ENCODE measurements around the gene FAAP24.
"Not testable (repeated sequence)": the region's sequence is repeated elsewhere in the genome, so short reads cannot be mapped to it uniquely, and the experiment has no call there.

FAAP24 gene

GRCh38 chr19:32971715-32972540, at the start of gene FAAP24, which contains the start of gene CEP89:
FAAP24 (plus strand) TSS chr19:32972242; CDS start chr19:32973197, 955 bp downstream.
CEP89 (minus strand) TSS chr19:32971958; CDS start chr19:32971874, 84 bp downstream.
- peak; percentile 99 for DNase-seq

- peak; percentile 6 for DNase-seq
Observed at GRCh38 chr19:32924200-32924599, 47.8 kb upstream of the FAAP24 start.

DNA sequence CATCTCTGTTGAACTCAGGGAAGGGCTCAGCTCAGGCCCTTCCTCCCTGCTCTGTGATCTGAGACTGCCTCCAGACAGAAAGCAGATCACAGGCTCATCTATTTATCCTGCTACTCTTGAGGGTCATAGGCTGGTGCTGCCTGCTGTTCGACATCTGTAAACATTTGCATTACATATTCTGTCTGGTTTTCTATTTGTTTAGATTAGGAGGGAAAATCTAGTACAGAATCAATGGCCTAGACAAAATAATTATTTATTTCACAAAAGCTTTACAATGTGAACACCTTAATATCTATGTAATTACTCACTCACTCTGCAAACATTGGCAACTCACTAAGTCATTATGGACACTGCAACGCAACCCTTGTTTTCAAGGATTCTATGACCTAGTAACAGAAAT, 43.2 kb upstream of the FAAP24 start:
- no peak for DNase-seq

- no peak for DNase-seq
Observed at GRCh38 chr19:32930567-32930966, 41.5 kb upstream of the FAAP24 start.

DNA sequence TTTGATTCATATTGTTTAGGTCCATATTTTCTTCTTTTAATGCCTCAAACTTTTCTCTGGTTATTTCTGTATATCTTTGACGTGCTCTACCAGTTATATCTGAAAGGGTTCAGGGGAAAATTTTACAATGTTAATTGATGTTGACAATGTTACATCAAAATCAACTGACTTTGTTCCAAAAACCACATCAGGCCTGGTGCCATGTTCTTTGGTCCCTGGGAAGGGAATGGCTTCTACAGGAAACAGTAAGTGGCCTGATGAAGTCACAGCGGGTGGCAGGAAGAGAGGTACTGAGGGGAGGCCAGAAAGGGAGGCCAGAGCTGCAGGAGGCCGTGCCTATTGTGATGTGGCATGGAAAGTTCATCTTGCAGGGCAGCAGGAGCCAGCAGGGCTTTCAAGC, 38.5 kb upstream of the FAAP24 start:
- DNase-seq = no peak

DNA sequence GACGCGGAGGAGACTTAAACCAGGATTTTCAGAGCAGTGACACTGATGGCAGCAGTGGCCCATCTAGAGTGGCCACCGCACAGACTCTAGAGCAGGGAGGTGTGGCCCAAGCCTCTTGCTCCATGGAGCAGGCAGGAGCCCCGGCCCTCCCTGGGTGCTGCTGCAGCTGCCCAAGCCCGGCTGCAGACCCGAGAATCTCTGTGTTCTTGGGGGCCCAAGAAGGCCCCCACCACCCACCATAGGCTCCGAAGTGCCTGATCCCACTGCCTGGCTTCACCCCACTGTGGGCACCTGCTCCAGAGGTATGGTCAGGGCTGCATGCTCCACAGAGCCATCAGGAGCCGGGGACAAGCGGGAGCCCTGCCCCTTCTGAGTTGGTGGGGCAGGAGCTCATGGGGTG, 36.4 kb upstream of the FAAP24 start:
- no peak for DNase-seq

- no peak for DNase-seq
Observed at GRCh38 chr19:32936065-32936464, 36.0 kb upstream of the FAAP24 start.

DNA sequence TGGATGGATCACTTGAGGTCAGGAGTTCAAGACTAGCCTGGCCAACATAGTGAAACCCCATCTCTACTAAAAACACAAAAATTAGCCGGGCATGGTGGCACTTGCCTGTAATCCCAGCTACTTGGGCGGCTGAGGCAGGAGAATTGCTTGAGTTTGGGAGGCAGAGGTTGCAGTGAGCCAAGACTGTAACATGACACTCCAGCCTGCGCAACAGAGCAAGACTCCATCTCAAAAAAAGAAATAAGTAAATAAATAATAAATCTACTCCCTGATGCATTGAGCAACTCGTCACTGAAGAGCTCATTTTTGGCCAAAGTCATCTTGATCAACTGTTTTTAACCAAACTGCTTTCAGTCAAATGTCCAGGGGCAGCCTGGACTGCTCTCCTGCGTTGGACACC, 30.8 kb upstream of the FAAP24 start:
- not testable (repeated sequence) for DNase-seq

DNA sequence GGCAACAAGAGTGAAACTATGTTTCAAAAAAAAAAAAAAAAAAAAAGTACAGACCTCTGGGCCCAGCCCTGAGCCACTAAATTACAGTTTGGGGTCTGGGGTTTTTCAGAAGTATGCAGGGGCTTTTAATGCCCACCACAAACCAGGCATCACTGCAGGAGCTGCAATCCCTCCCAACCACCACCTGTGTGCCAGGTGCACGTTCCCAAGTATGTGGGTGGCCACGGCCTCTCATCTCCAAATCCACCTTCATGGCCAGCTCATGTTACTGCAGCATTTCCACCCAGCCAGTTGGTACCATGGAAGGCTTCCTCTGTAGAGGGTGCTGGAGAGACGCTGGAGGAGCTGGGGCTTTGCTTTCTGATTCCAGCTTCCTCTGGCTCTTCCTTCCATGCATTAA, 26.8 kb upstream of the FAAP24 start:
- no peak for DNase-seq

DNA sequence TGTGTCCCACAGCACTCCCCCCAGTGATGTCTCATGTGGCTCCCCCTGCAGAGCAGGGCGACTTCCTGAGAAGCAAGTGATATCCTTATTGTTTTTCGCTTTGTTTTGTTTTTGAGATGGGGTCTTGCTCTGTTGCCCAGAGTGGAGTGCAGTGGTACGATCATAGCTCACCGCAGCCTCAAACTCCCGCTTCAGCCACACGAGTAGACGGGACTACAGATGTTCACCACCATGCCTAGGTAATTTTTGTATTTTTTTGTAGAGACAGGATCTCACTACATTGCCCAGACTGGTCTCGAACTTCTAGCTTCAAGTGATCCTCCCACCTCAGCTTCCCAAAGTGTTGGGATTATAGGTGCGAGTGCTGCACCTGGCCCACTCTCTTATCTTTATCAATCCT, 5.3 kb upstream of the FAAP24 start:
- DNase-seq = no peak

GRCh38 chr19:32969549-32969948, 2.5 kb upstream of the FAAP24 start:
- no peak for DNase-seq

GRCh38 chr19:32971012-32971595, 938 bp upstream of the FAAP24 start:
- DNase-seq = peak; percentile 4

DNA sequence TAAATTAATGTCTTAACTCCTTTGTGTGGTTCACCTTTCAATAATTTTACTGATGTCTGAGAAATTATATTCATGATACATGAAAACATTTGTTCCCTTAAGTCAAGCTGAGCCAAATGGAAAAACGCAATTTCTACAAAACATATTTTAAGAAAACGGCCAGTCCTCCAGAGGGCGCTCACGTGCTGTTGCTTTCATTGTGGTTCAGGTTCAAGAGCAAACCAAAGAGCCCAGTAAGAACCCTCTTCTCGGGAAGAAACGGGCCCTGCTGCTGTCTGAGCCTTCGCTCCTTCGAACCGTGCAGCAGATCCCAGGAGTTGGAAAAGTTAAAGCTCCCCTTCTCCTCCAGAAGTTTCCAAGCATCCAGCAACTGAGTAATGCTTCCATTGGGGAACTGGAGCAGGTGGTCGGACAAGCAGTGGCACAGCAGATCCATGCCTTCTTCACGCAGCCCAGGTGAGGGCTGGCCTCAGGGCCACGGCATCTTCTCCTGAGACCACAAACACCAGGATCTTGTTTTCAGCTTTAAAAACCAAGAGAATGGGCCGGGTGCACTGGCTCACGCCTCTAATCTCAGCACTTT, 4.3 kb downstream of the FAAP24 start:
- DNase-seq = peak; percentile 58

- DNase-seq = no peak
Observed at GRCh38 chr19:32977280-32977679, 5.2 kb downstream of the FAAP24 start.

DNA sequence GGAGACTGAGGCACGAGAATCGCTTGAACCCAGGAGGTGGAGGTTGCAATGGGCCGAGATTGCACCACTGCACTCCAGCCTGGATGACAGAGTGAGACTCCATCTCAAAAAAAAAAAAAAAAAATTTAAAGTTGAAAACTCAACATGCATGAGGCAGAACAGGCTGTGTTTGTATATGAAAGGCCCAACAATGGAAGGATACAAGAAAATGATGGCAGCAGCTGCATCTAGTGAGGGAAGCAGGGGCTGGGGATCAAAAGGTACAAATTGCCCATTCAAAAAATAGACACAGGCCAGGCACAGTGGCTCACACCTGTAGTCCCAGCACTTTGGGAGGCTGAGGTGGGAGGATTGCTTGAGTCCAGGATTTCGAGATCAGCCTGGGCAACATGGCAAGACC, 5.8 kb downstream of the FAAP24 start:
- not testable (repeated sequence) for DNase-seq

DNA sequence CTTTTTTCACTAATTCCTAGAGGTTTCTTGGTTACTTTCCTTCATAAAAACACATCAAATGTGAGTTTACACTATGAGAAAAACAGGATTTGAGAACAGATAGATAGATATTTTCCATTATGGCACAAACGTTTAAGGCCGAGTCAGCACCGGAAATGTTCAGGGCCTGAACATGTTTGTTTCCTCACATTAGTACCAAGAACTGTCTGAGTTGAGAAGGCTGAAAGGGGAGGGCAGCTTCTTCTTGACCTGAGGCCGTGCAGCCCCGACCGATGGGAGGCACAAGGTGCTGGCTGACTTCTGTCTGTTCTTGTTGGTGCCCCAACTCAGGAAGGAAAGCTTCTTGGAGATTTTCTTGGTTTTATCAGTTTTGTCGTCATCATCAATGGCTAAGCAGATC, 7.8 kb downstream of the FAAP24 start:
- not testable (repeated sequence) for DNase-seq

DNA sequence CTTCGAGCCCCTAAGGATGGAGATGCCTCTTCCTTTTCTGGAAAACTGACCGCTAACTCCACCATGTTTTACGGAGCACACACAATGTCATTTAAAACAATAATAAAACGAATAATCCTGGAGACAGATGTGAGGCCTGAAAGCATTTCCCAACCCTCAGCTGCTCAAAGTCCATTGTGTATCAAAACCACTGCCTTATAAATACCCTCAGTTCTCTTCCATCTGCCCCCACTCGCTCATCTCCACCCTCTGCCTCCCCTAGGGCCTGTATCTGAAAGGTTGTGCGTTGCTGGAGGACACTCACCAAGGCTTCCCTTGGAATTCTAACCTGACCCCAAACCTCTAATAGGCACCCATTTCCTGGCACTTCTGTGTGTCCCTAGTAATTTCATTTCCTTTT, 10.4 kb downstream of the FAAP24 start:
- not testable (repeated sequence) for DNase-seq

DNA sequence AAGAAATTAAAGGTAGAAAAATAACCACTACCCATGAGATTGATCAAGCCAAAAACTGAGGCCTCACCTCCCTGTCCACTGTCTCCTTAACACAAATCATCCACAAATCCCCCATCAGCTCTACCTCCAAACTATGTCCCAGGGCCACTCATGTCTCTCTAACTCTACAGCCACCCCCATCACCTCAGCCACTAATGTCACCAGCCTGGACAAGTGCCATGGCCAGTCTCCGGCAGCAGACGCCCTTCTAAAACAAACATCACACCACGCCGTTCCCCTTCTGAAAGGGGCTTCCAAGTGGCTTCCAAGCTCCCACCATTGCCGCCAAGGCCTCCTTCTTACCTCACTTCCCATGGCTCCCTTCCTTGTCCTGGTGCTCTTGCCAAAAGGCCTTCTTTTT, 16.2 kb downstream of the FAAP24 start:
- not testable (repeated sequence) for DNase-seq

GRCh38 chr19:32988724-32989123, 16.7 kb downstream of the FAAP24 start:
- DNase-seq = no peak

- DNase-seq = not testable (repeated sequence)
Observed at GRCh38 chr19:32995966-32996365, 23.9 kb downstream of the FAAP24 start.

DNA sequence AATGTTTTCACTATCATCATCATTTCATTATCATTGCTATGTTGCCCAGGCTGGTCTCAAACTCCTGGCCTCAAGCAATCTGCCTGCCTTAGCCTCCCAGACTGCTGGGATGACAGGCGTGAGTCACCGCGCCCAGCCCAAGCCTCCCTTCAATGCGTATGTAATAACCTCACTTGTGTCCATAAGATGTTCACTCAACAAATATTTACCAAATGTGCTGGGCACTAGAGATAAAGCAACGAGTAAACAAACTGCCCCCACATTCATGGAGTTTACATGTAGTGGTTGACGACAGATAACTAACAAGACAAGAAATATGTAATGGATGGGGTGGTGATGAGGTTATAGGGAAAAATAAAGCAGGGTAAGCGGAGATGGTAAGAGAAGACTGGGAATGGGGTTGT, 25.0 kb downstream of the FAAP24 start:
- DNase-seq = peak; percentile 48

DNA sequence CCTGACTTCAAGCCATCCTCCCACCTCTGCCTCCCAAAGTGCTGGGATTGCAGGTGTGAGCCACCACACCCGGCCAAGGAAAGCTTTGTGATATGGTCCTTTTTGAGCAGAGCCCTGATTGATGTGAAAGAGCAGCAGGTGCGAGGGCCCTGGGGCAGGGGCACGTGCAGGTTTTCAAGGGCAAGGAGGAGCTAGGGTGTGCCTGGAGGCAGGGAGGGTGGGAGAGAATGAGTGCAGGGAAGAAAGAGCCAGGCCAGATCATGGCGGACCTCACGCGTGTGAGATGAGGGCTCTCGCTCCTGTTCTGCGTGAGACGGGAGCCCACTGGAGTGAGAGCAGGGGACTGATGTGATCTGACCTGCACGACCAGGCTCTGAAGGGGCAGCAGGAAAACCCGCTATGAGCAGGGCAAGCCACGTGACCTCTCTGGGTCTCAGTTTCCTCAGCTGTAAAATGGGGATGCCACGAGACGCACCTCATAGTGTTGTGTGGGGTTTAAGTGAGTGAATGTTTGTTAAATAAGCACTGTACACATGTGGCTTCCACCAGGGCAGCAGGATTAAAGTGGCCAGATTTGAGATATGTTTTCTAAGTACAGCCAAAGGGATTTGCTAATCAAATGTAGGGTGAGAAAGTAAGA, 25.8 kb downstream of the FAAP24 start:
- no peak for DNase-seq

DNA sequence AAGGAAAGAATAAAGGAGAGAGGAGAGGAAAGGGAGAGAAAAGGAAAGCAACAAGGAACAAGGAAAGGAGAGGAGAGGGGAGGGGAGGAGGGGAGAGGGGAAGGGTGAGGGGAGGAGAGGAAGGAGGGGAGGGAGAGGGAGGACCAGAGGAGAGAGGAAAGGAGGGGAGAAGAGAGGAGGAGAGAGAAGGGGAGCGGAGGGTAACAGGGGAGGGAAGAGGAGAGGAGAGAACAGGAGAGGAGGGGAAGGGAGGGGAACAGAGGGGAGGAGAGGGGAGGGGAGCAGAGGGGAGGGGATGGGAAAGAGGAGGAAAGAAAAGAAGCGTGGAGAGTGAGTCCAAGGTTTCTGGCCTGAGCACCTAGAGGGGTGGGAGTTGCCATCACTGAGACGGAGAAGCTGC, 26.7 kb downstream of the FAAP24 start:
- DNase-seq = no peak

GRCh38 chr19:33000510-33000909, 28.5 kb downstream of the FAAP24 start:
- DNase-seq = no peak

Data from EL (cell line).